IMR-90 (cell line): ENCODE results near the gene TNFRSF11A. TPM values are rescaled to one million over a fixed set of nuclear protein-coding genes. Genes with fewer than 3 reads are reported as not detected.

Source experiments
- ATAC-seq: fragments of 200-7000 bp; cut with Tn5 transposase; 2 replicates; pipeline ENCODE4 v1.9.1; 2020; ENCODE audit warnings: low read depth, mild to moderate bottlenecking, moderate library complexity
- BruUV-seq: library from RNA; stranded (reverse); fragments of 400-500 nt; replicated peaks from 2 replicates; lab custom pipeline; 2021; lab: Mats Ljungman, UMichigan
- CTCF ChIA-PET: fragments of 300-600 bp; formaldehyde crosslinking; extraction: SDS; loops from one replicate; lab custom pipeline; 2021; ENCODE audit warnings: antibody characterized with exemption; lab: Yijun Ruan, JAX
- POLR2A ChIA-PET: fragments of 300-600 bp; sonication (Branson Sonifier 250); formaldehyde crosslinking; loops from one replicate; lab custom pipeline; 2022; ENCODE audit warnings: antibody characterized with exemption; ENCODE audit not compliant: unreplicated experiment; lab: Charles Lee
- DNase-seq: peaks from one replicate; pipeline ENCODE4 v3.0.0; 2013
- H2AFZ ChIP-seq: replicated peaks from 2 replicates; pipeline ENCODE3; 2013; ENCODE audit warnings: low read length, mild to moderate bottlenecking; ENCODE audit not compliant: poor library complexity
- H2AK5ac ChIP-seq: 2 replicates; pipeline ENCODE4 v1.6.1; 2013; ENCODE audit warnings: low read depth, low read length, inconsistent platforms
- H2AK9ac ChIP-seq: replicated peaks from 2 replicates; pipeline ENCODE3; 2013; ENCODE audit warnings: mild to moderate bottlenecking, low read depth, low read length, moderate library complexity; ENCODE audit not compliant: poor library complexity
- H2BK120ac ChIP-seq: 2 replicates; pipeline ENCODE4 v1.6.1; 2013; ENCODE audit warnings: low read depth, low read length, inconsistent platforms
- H2BK15ac ChIP-seq: 3 replicates; pipeline ENCODE4 v1.6.1; 2013; ENCODE audit warnings: low read depth, low read length, inconsistent platforms
- H2BK20ac ChIP-seq: 2 replicates; pipeline ENCODE4 v1.6.1; 2013; ENCODE audit warnings: low read depth, mild to moderate bottlenecking, inconsistent platforms, low read length, moderate library complexity
- H2BK5ac ChIP-seq: 2 replicates; pipeline ENCODE4 v1.6.1; 2013; ENCODE audit warnings: mild to moderate bottlenecking, low read depth, low read length, inconsistent platforms; ENCODE audit not compliant: poor library complexity, severe bottlenecking
- H3K14ac ChIP-seq: replicated peaks from 2 replicates; pipeline ENCODE4 v1.6.1; 2013; ENCODE audit warnings: low read depth, low read length, inconsistent platforms
- H3K18ac ChIP-seq: 2 replicates; pipeline ENCODE4 v1.6.1; 2013; ENCODE audit warnings: low read depth, low read length, control low read depth
- H3K23ac ChIP-seq: 2 replicates; pipeline ENCODE4 v1.6.1; 2013; ENCODE audit warnings: low read depth, low read length, inconsistent platforms
- H3K27ac ChIP-seq: 2 replicates; pipeline ENCODE4 v1.5.1; 2013; ENCODE audit warnings: mild to moderate bottlenecking, control low read depth, low read length; ENCODE audit not compliant: insufficient read depth
- H3K27me3 ChIP-seq: 2 replicates; pipeline ENCODE4 v1.6.1; 2013; ENCODE audit warnings: low read length; ENCODE audit not compliant: control insufficient read depth, insufficient read depth
- H3K36me3 ChIP-seq: 2 replicates; pipeline ENCODE4 v1.6.1; 2013; ENCODE audit warnings: low read length, mixed read lengths; ENCODE audit not compliant: control insufficient read depth, insufficient read depth
- H3K4ac ChIP-seq: 2 replicates; pipeline ENCODE4 v1.6.1; 2013; ENCODE audit warnings: low read depth, low read length, inconsistent platforms
- H3K4me1 ChIP-seq: 2 replicates; pipeline ENCODE4 v1.6.1; 2013; ENCODE audit warnings: low read length, mixed read lengths; ENCODE audit not compliant: control insufficient read depth, insufficient read depth
- H3K4me2 ChIP-seq: 2 replicates; pipeline ENCODE4 v1.6.1; 2013; ENCODE audit warnings: low read depth, mild to moderate bottlenecking, control low read depth, low read length, moderate library complexity
- H3K4me3 ChIP-seq: 2 replicates; pipeline ENCODE4 v1.5.1; 2013; ENCODE audit warnings: low read depth, mild to moderate bottlenecking, control low read depth, low read length, moderate library complexity; ENCODE audit not compliant: insufficient read depth
- H3K56ac ChIP-seq: 2 replicates; pipeline ENCODE4 v1.6.1; 2013; ENCODE audit warnings: low read length, inconsistent platforms; ENCODE audit not compliant: insufficient read depth; ENCODE audit errors: extremely low read depth
- H3K79me1 ChIP-seq, 2 experiments: 2 replicates each; pipeline ENCODE4 v1.6.1; 2013; ENCODE audit warnings: low read length in 2 of 2, inconsistent platforms in 1 of 2, low read depth in 1 of 2
- H3K9ac ChIP-seq: 2 replicates; pipeline ENCODE4 v1.6.1; 2013; ENCODE audit warnings: low read depth, low read length, control low read depth
- H3K9me1 ChIP-seq: 2 replicates; pipeline ENCODE4 v1.6.1; 2013; ENCODE audit warnings: low read length, inconsistent platforms; ENCODE audit not compliant: insufficient read depth
- H3K9me3 ChIP-seq: 2 replicates; pipeline ENCODE4 v1.6.1; 2013; ENCODE audit warnings: low read length; ENCODE audit not compliant: control insufficient read depth, insufficient read depth
- H4K20me1 ChIP-seq: 2 replicates; pipeline ENCODE4 v1.6.1; 2013; ENCODE audit warnings: low read length, inconsistent platforms; ENCODE audit not compliant: insufficient read depth
- H4K5ac ChIP-seq: 2 replicates; pipeline ENCODE4 v1.6.1; 2013; ENCODE audit warnings: mild to moderate bottlenecking, low read depth, low read length, control low read depth
- H4K8ac ChIP-seq, 2 experiments: 2 replicates each; pipeline ENCODE4 v1.6.1; 2013; ENCODE audit warnings: low read depth in 2 of 2, low read length in 2 of 2, control low read depth in 1 of 2, inconsistent platforms in 1 of 2
- H4K91ac ChIP-seq: 2 replicates; pipeline ENCODE4 v1.6.1; 2013; ENCODE audit warnings: low read depth, low read length, inconsistent platforms; ENCODE audit not compliant: insufficient read depth
- CEBPB ChIP-seq: IDR thresholded peaks from 2 replicates; pipeline ENCODE4 v1.6.1; 2012; ENCODE audit warnings: low read depth, low read length, improper control_type of control experiment
- FOS ChIP-seq: fragments of 150-350 bp; IDR thresholded peaks from 2 replicates; pipeline ENCODE4 v1.6.1; 2016; ENCODE audit warnings: low read depth, low read length
- WGBS, 2 experiments: methylation state at CpG; one replicate each; pipeline versions ENCODE4 v1.1.5 to v1.1.7; 2013; ENCODE audit warnings: missing lambda C conversion rate in 2 of 2; ENCODE audit not compliant: insufficient read length in 1 of 2; ENCODE audit errors: extremely low coverage in 2 of 2; 5-methylcytosine and 5-hydroxymethylcytosine counted together
- dilution Hi-C: fragments of 300-500 bp; cut with HindIII; formaldehyde crosslinking; loops from one replicate; pipeline ENCODE4 v1.14.3; 2018; ENCODE audit warnings: low sequenced_read_pairs; ENCODE audit not compliant: unreplicated experiment
- in situ Hi-C: fragments of 300-500 bp; cut with MboI; formaldehyde crosslinking; loops from 3 replicates; pipeline ENCODE4 v1.14.3; 2019; ENCODE audit warnings: low sequenced_read_pairs, inconsistent platforms, mixed read lengths
- intact Hi-C: fragments of 100-400 bp; cut with micrococcal nuclease; formaldehyde crosslinking; loops from 2 replicates; pipeline ENCODE4 v1.10.0; 2022
- polyA plus RNA-seq, 3 experiments: library from polyadenylated mRNA; depleted of rRNA; stranded (reverse); fragments of >200 nt; gene quantifications; 2 replicates each; pipeline ENCODE4 v1.2.3, GENCODE V29; 2012; ENCODE audit warnings: low replicate concordance in 1 of 3
- total RNA-seq: library from RNA; depleted of rRNA; stranded (reverse); fragments of >200 nt; gene quantifications from 2 replicates; pipeline ENCODE4 v1.2.3, GENCODE V29; 2012

The TNFRSF11A gene
- total and polyA plus RNA-seq, 2 of the 4 experiments (the other 2 are of a cell fraction) = under 0.01 TPM; not detected in 1

GRCh38 chr18:62338446-62339105 lies 13.5 kb downstream of the TNFRSF11A start:
- Histone ChIP-seq H2AFZ (no peak overlapping the region), H2BK120ac (no peak overlapping the region), H2BK20ac (no peak overlapping the region), H3K56ac (no peak overlapping the region), H3K4me2 (no peak overlapping the region), H3K27me3 (peaks cover 24% of the 10 kb centered on the region), H2AK9ac (no peak overlapping the region), H2BK15ac (no peak overlapping the region), H3K79me1 (no peaks in the 10 kb centered on the region), H3K18ac (no peak overlapping the region), H3K4me1 (peaks cover 4% of the 10 kb centered on the region), H4K8ac (no peak overlapping the region), H3K4me3 (no peak overlapping the region), H4K91ac (no peak overlapping the region), H3K14ac (no peak overlapping the region), H3K9ac (no peak overlapping the region), H2BK5ac (no peak overlapping the region), H4K20me1 (no peaks in the 10 kb centered on the region; the same call in 1 of the 2 replicates), H4K5ac (no peak overlapping the region), H3K36me3 (no peaks in the 10 kb centered on the region), H3K27ac (no peak overlapping the region), H3K9me1 (peaks cover 3% of the 10 kb centered on the region; the same call in 1 of the 2 replicates), H3K9me3 (no peaks in the 10 kb centered on the region), H2AK5ac (no peak overlapping the region), H3K4ac (no peak overlapping the region), H3K23ac (no peak overlapping the region)
- ATAC-seq (no peak), DNase-seq (no peak)
- in situ Hi-C loops = no loop called here
- no TSS peak for BruUV-seq
- intact Hi-C loops = no loop called here
- ChIA-PET POLR2A (no interaction called here), CTCF (no interaction called here)
- 85% methylated on average over 5 of the region's 10 CpGs; no CpG with 5 or more reads in 1 of the 2 experiments for WGBS, 2 experiments
- dilution Hi-C loops = no loop called here
- TF ChIP-seq CEBPB (no peak), FOS (no peak)
